GM23248 (cell line): ENCODE measurements around the gene RPS6KB2.

Experiments
- EZH2 ChIP-seq: fragments of 200-600 bp; sonication (generic); IDR thresholded peaks from 2 replicates; pipeline ENCODE4 v1.6.1; 2018; ENCODE audit warnings: antibody characterized with exemption, mild to moderate bottlenecking; ENCODE audit not compliant: insufficient read depth, poor library complexity, severe bottlenecking
- EZH2phosphoT487 ChIP-seq: fragments of 200-600 bp; sonication (generic); IDR thresholded peaks from 2 replicates; pipeline ENCODE4 v1.6.1; 2018; ENCODE audit warnings: antibody characterized with exemption, moderate library complexity, mild to moderate bottlenecking, low read depth; ENCODE audit not compliant: insufficient read depth

DNA sequence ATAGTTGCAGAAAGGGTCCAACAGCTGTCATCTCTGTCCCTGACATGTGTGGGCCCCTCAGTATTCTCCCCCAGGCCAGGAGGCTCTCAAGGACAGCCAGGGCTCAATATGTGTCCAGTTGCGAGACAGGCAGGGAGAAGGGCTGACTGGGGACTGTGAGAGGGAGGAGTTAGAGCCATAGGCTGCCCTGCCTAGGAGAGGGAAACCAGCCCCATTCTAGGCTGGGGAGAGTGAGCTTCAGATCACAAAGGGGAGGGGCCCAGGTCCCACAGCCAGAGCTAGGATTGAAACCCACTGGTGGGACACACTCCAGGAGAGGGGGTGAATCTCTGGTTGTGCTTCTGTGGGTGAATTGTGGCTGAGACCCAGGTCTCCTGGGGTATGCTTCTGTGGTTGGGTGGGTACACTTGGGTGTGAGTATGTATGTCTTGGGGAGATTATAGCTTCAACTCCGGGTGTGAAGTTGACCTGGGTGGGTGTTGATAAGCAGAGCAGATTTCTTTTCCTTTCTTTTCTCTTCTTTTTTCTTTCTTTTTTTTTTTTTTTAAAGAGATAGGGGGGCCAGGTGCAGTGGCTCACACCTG lies 14.9 kb upstream of the RPS6KB2 start:
- no peak for TF ChIP-seq EZH2
- no peak for TF ChIP-seq EZH2phosphoT487
